CD8-positive, alpha-beta memory T cell (primary cell): ENCODE measurements around the gene LIME1. TPM values are rescaled to one million over a fixed set of nuclear protein-coding genes. Genes with fewer than 3 reads are reported as not detected.

Source experiments
- CTCF ChIA-PET: fragments of 350-600 bp; sonication (Branson Sonifier 250); formaldehyde crosslinking; loops from one replicate; lab custom pipeline; 2021; ENCODE audit warnings: antibody characterized with exemption; lab: Charles Lee
- POLR2A ChIA-PET: fragments of 350-600 bp; sonication (Branson Sonifier 250); formaldehyde crosslinking; loops from one replicate; lab custom pipeline; 2021; ENCODE audit warnings: antibody characterized with exemption; lab: Charles Lee
- DNase-seq, 5 donors: peaks; one replicate each; pipeline versions ENCODE4 v3.0.0 to v3.0.0-alpha.2; 2020 to 2022; ENCODE audit warnings: mixed read lengths in 1 of 5
- H3K27ac ChIP-seq: one replicate; pipeline ENCODE4 v1.7.0; 2013; ENCODE audit warnings: low read depth, mild to moderate bottlenecking, low read length, moderate library complexity
- H3K27me3 ChIP-seq: 2 replicates; pipeline ENCODE4 v1.7.0; 2013; ENCODE audit warnings: low read length, mild to moderate bottlenecking; ENCODE audit not compliant: insufficient read depth, poor library complexity, severe bottlenecking
- H3K36me3 ChIP-seq: 2 replicates; pipeline ENCODE4 v1.7.0; 2013; ENCODE audit warnings: mild to moderate bottlenecking, low read length, moderate library complexity; ENCODE audit not compliant: insufficient read depth
- H3K4me1 ChIP-seq: 2 replicates; pipeline ENCODE4 v1.7.0; 2013; ENCODE audit warnings: mild to moderate bottlenecking, low read length, moderate library complexity; ENCODE audit not compliant: insufficient read depth
- H3K4me3 ChIP-seq: 2 replicates; pipeline ENCODE4 v1.7.0; 2013; ENCODE audit warnings: mild to moderate bottlenecking, low read length
- H3K9me3 ChIP-seq: 2 replicates; pipeline ENCODE4 v1.7.0; 2013; ENCODE audit warnings: mild to moderate bottlenecking, low read length
- H3K27ac Mint-ChIP-seq, 8 donors: one replicate each; pipeline ENCODE4 v1.8.0; 2020 to 2021; ENCODE audit warnings: mixed read lengths in 8 of 8, mild to moderate bottlenecking in 6 of 8, inconsistent platforms in 3 of 8, moderate library complexity in 3 of 8
- H3K27me3 Mint-ChIP-seq, 2 donors: one replicate each; pipeline ENCODE4 v1.8.0; 2020 to 2021; ENCODE audit warnings: mixed read lengths in 2 of 2, mild to moderate bottlenecking in 1 of 2, moderate library complexity in 1 of 2
- H3K36me3 Mint-ChIP-seq, 3 donors: one replicate each; pipeline ENCODE4 v1.8.0; 2020 to 2021; ENCODE audit warnings: mixed read lengths in 3 of 3, inconsistent platforms in 1 of 3, mild to moderate bottlenecking in 1 of 3
- H3K4me1 Mint-ChIP-seq, 3 donors: one replicate each; pipeline ENCODE4 v1.8.0; 2020 to 2021; ENCODE audit warnings: mixed read lengths in 3 of 3, inconsistent platforms in 1 of 3, mild to moderate bottlenecking in 1 of 3
- H3K4me3 Mint-ChIP-seq, 7 donors: one replicate each; pipeline ENCODE4 v1.8.0; 2020 to 2021; ENCODE audit warnings: mixed read lengths in 7 of 7, mild to moderate bottlenecking in 6 of 7, moderate library complexity in 4 of 7, inconsistent platforms in 2 of 7
- H3K9me3 Mint-ChIP-seq, 5 donors: one replicate each; pipeline ENCODE4 v1.8.0; 2020 to 2022; ENCODE audit warnings: mixed read lengths in 5 of 5, mild to moderate bottlenecking in 3 of 5, moderate library complexity in 2 of 5, inconsistent platforms in 1 of 5
- polyA plus RNA-seq: library from polyadenylated mRNA; unstranded; fragments of 300-500 nt; fragmentation: Illumina TruSeq; gene quantifications from one replicate; pipeline ENCODE4 v1.2.3, GENCODE V29; 2021
- total RNA-seq, 2 experiments: library from RNA; stranded (reverse); gene quantifications; one replicate each; pipeline ENCODE4 v1.2.3, GENCODE V29; 2021

Gene LIME1
- total and polyA plus RNA-seq, 3 experiments from 2014 or later: 18.4 to 366 (median 19.6) TPM

DNA sequence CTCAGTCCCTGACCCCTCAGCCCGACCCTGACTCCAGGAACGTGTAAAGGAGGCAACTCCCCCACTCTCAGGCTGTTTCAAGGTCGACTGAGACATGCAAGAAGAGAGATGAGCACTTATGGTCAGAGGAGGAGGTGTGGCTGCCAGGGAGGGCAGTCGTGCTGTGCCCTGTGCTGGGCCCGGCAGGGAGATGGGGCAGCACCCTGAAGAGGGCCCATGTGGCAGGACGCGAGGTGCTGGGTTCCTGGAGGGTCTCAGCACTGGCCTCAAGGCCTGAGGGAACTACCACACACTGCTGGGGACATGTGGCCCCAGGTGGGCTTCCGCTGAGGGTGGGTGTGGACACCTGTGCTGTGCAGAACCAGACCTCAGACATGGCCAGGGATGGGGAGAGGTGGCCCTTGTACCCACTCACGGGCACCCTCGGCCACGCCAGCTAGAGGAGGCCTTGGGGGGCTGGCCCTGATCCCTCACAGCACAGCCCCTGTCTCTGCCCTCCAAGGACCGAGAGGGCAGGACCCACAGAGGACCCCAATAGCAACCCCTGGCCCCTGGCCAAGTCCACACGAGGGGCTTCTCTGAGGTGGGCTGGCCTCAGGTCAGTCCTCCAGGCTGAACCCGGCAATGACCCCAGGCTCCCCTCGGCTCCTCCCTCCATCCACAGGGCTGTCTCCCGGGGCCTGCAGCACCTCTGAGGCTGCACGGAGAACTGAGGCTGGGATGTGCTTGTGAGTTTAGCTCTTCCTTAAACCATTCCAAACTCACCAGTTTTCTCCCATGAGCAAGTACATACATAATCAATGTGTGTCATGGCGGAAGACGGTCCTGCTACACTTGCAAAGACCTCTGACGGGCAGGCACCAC lies 11.8 kb downstream of the LIME1 start:
- Histone ChIP-seq H3K9me3 (no peaks in the 10 kb centered on the region), H3K4me1 (peaks cover 20% of the 10 kb centered on the region), H3K36me3 (no peaks in the 10 kb centered on the region), H3K27me3 (no peaks in the 10 kb centered on the region), H3K27ac (no peak overlapping the region), H3K4me3 (no peak overlapping the region)
- Mint-ChIP-seq H3K36me3 (peaks cover 0 to 6% (median 0%) of the 10 kb centered on the region in 3 donors), H3K4me1 (peaks cover 10 to 29% (median 21%) of the 10 kb centered on the region in 3 donors), H3K4me3 (peak overlapping the region in 1 of 7 donors; percentile 37), H3K9me3 (no peaks in the 10 kb centered on the region), H3K27ac (peak overlapping the region in 2 of 8 donors; percentile 21 to 37), H3K27me3 (no peaks in the 10 kb centered on the region)
- ChIA-PET CTCF (interaction anchor here (0.7 to 1.3 kb wide), 2 partner anchors 10 to 116 kb away, joined by 3 read pairs; partner anchors contain the start of gene TPD52L2), POLR2A (interaction anchor here (5.0 kb wide), 1 partner anchor 11 kb away, joined by 31 read pairs; the partner anchor contains the start of genes LIME1 and SLC2A4RG)
- DNase-seq: no peak

- ChIA-PET CTCF (interaction anchor here (0.7 to 1.3 kb wide), 3 partner anchors 10 to 116 kb away, joined by 3 read pairs; partner anchors contain the start of genes LIME1 and TPD52L2), POLR2A (interaction anchor here (5.0 kb wide), 1 partner anchor 11 kb away, joined by 31 read pairs; the partner anchor contains the start of genes LIME1 and SLC2A4RG)
- peaks cover 20% of the 10 kb centered on the region for H3K4me1 ChIP-seq
- peaks cover 10 to 29% (median 21%) of the 10 kb centered on the region in 3 donors for H3K4me1 Mint-ChIP-seq
- H3K9me3 ChIP-seq: no peaks in the 10 kb centered on the region
- H3K36me3 Mint-ChIP-seq: no peaks in the 10 kb centered on the region
- H3K9me3 Mint-ChIP-seq: no peaks in the 10 kb centered on the region
- peak overlapping the region in 2 of 8 donors; percentile 37 to 50 for H3K27ac Mint-ChIP-seq
- no peaks in the 10 kb centered on the region for H3K36me3 ChIP-seq
- DNase-seq: no peak
- H3K27me3 ChIP-seq: no peaks in the 10 kb centered on the region
- no peak overlapping the region for H3K27ac ChIP-seq
- no peak overlapping the region for H3K4me3 ChIP-seq
- H3K4me3 Mint-ChIP-seq: peak overlapping the region in 1 of 7 donors; percentile 37
- no peaks in the 10 kb centered on the region for H3K27me3 Mint-ChIP-seq
Observed at GRCh38 chr20:63748934-63749270, 12.4 kb downstream of the LIME1 start.

GRCh38 chr20:63749597-63750508 lies 13.4 kb downstream of the LIME1 start:
- CTCF ChIA-PET: interaction anchor here (0.5 to 2.6 kb wide), 7 partner anchors 9 to 115 kb away, joined by 3 to 14 read pairs (median 3); partner anchors contain the start of genes LIME1 and TPD52L2

DNA sequence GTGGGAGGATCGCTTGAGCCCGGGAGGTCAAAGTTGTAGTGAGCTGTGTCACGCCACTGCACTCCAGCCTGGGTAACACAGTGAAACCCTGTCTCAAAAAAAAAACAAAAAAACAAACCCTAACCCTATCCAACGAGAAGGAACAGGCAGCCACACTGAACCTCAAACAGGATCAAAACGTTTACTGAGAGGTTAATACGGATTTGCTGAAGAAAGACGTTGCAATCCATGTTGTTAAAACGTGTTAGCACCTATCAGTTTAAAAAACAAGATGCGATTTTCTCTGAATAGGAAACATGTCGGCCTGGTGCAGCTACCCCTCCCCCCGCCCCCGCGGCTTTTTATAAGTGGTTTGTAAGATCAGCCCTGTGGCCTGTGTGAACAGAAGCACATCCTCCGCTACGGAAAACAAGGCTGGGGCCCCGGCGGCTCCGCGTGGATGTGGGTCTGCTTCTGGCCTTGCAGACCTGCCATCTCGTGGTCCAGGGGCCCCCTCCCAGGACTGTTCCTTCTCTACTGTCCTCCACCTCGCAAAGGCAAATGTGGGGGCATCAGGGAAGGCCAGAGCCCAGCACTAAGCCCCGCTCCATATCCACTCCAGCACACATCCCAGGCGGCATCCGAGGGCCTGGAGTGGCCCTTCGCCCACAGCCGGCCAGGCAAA lies 14.5 kb downstream of the LIME1 start:
- H3K27ac ChIP-seq: no peak overlapping the region
- H3K4me3 Mint-ChIP-seq: peak overlapping the region in 6 of 7 donors; percentile 66 to 85 (median 82)

More at GRCh38 chr20:63749597-63750508, 13.4 kb downstream of the LIME1 start:
- no peaks in the 10 kb centered on the region for H3K27me3 Mint-ChIP-seq
- Histone ChIP-seq H3K9me3 (no peaks in the 10 kb centered on the region), H3K27me3 (no peaks in the 10 kb centered on the region), H3K36me3 (no peaks in the 10 kb centered on the region), H3K27ac (no peak overlapping the region), H3K4me3 (no peak overlapping the region), H3K4me1 (peaks cover 20% of the 10 kb centered on the region)
- H3K4me3 Mint-ChIP-seq: peak overlapping the region in 1 of 7 donors; percentile 66
- POLR2A ChIA-PET: interaction anchor here (1.1 to 5.0 kb wide), 4 partner anchors 9 to 115 kb away, joined by 3 to 31 read pairs (median 7); partner anchors contain the start of genes LIME1, SLC2A4RG and TPD52L2
- no peaks in the 10 kb centered on the region for H3K9me3 Mint-ChIP-seq
- H3K4me1 Mint-ChIP-seq: peaks cover 10 to 29% (median 21%) of the 10 kb centered on the region in 3 donors
- H3K36me3 Mint-ChIP-seq: no peaks in the 10 kb centered on the region
- no peak for DNase-seq
- peak overlapping the region in 4 of 8 donors; percentile 12 to 97 (median 52) for H3K27ac Mint-ChIP-seq

GRCh38 chr20:63751471-63752271 lies 15.2 kb downstream of the LIME1 start:
- Mint-ChIP-seq H3K27ac (peak overlapping the region in 7 of 8 donors; percentile 81 to 97 (median 89)), H3K27me3 (no peaks in the 10 kb centered on the region), H3K36me3 (no peaks in the 10 kb centered on the region), H3K4me1 (peaks cover 25 to 33% (median 29%) of the 10 kb centered on the region in 3 donors), H3K4me3 (peak overlapping the region in 6 of 7 donors; percentile 66 to 85 (median 82)), H3K9me3 (no peaks in the 10 kb centered on the region)
- DNase-seq: peak in 3 of 5 donors; percentile 19 to 52 (median 33)
- POLR2A ChIA-PET: interaction anchor here (0.6 to 5.0 kb wide), 7 partner anchors 8 to 113 kb away, joined by 3 to 31 read pairs (median 5); partner anchors contain the start of genes ARFRP1, LIME1, SLC2A4RG and TPD52L2
- H3K4me3 ChIP-seq: peak overlapping the region; percentile 40
- H3K27me3 ChIP-seq: no peaks in the 10 kb centered on the region
- H3K4me1 ChIP-seq: peaks cover 30% of the 10 kb centered on the region
- H3K9me3 ChIP-seq: no peaks in the 10 kb centered on the region
- CTCF ChIA-PET: interaction anchor here (1.7 to 2.6 kb wide), 4 partner anchors 11 to 44 kb away, joined by 4 to 14 read pairs (median 10); partner anchors contain the start of genes ARFRP1, LIME1 and ZGPAT
- no peaks in the 10 kb centered on the region for H3K36me3 ChIP-seq
- H3K27ac ChIP-seq: no peak overlapping the region

More for the DNA sequence above, 14.5 kb downstream of the LIME1 start:
- no peaks in the 10 kb centered on the region for H3K27me3 Mint-ChIP-seq
- no peaks in the 10 kb centered on the region for H3K9me3 ChIP-seq
- peak overlapping the region; percentile 75 to 97 (median 88) for H3K27ac Mint-ChIP-seq
- peaks cover 17 to 29% (median 22%) of the 10 kb centered on the region in 3 donors for H3K4me1 Mint-ChIP-seq
- CTCF ChIA-PET: interaction anchor here (0.6 to 2.6 kb wide), 6 partner anchors 10 to 114 kb away, joined by 3 to 14 read pairs (median 6); partner anchors contain the start of genes ARFRP1, LIME1, TPD52L2 and ZGPAT
- no peaks in the 10 kb centered on the region for H3K36me3 ChIP-seq
- H3K4me3 ChIP-seq: peak overlapping the region; percentile 40
- peaks cover 22% of the 10 kb centered on the region for H3K4me1 ChIP-seq
- peak; percentile 39 to 77 (median 61) for DNase-seq
- no peaks in the 10 kb centered on the region for H3K27me3 ChIP-seq
- no peaks in the 10 kb centered on the region for H3K9me3 Mint-ChIP-seq
- no peaks in the 10 kb centered on the region for H3K36me3 Mint-ChIP-seq
- POLR2A ChIA-PET: interaction anchor here (0.5 to 5.0 kb wide), 7 partner anchors 10 to 114 kb away, joined by 3 to 31 read pairs (median 4); partner anchors contain the start of genes ARFRP1, LIME1, SLC2A4RG and TPD52L2

- H3K4me3 ChIP-seq: no peak overlapping the region
- no peak for DNase-seq
- H3K36me3 ChIP-seq: no peaks in the 10 kb centered on the region
- POLR2A ChIA-PET: interaction anchor here (1.0 to 5.0 kb wide), 2 partner anchors 8 to 15 kb away, joined by 7 to 31 read pairs; partner anchors contain the start of genes LIME1 and SLC2A4RG
- Mint-ChIP-seq H3K36me3 (no peaks in the 10 kb centered on the region), H3K4me3 (no peak overlapping the region), H3K4me1 (peaks cover 32 to 35% (median 34%) of the 10 kb centered on the region in 3 donors), H3K27me3 (no peaks in the 10 kb centered on the region), H3K27ac (no peak overlapping the region), H3K9me3 (no peaks in the 10 kb centered on the region)
- H3K27me3 ChIP-seq: no peaks in the 10 kb centered on the region
- no peak overlapping the region for H3K27ac ChIP-seq
- peaks cover 32% of the 10 kb centered on the region for H3K4me1 ChIP-seq
- CTCF ChIA-PET: interaction anchor here (1.9 to 2.6 kb wide), 2 partner anchors 15 to 45 kb away, joined by 9 to 14 read pairs; partner anchors contain the start of genes ARFRP1, LIME1 and ZGPAT
- H3K9me3 ChIP-seq: no peaks in the 10 kb centered on the region
Observed at GRCh38 chr20:63752411-63753101, 16.1 kb downstream of the LIME1 start.
